Activated CD4-positive, alpha-beta T cell treated with anti-CD3 and anti-CD28 coated beads for 24 hours (primary cell): ENCODE data around the gene KL.

Experiments used
- DNase-seq, 2 donors: peaks; one replicate each; pipeline ENCODE4 v3.0.0-alpha.2; 2020; ENCODE audit warnings: low read depth in 2 of 2

The KL gene

GRCh38 chr13:33111414-33112110, 95.3 kb downstream of the KL start:
- no peak for DNase-seq

- no peak for DNase-seq
These were observed 96.5 kb downstream of the KL start for GRCh38 chr13:33112766-33113165.

GRCh38 chr13:33114146-33114545, 97.9 kb downstream of the KL start:
- DNase-seq = no peak

- DNase-seq = no peak
These were observed 99.1 kb downstream of the KL start for GRCh38 chr13:33115274-33115673.
